GM23248 (cell line): ENCODE data around the gene MTRR. TPM values are rescaled to one million over a fixed set of nuclear protein-coding genes. Genes with fewer than 3 reads are reported as not detected.

ENCODE experiments used
- DNase-seq: peaks from one replicate; pipeline ENCODE4 v3.0.0-alpha.2; 2015
- H2AFZ ChIP-seq: fragments of 200-600 bp; sonication (generic); 2 replicates; pipeline ENCODE4 v1.6.1; 2016; ENCODE audit warnings: antibody characterized with exemption
- H3F3A ChIP-seq: fragments of 200-600 bp; sonication (generic); 2 replicates; pipeline ENCODE4 v1.6.1; 2016; ENCODE audit warnings: mild to moderate bottlenecking, antibody characterized with exemption, mixed run types; ENCODE audit not compliant: insufficient read depth
- H3K27ac ChIP-seq: fragments of 200-600 bp; sonication (generic); 2 replicates; pipeline ENCODE4 v1.5.1; 2016; ENCODE audit warnings: mild to moderate bottlenecking
- H3K27me3 ChIP-seq: fragments of 200-600 bp; sonication (generic); replicated peaks from 2 replicates; pipeline ENCODE4 v1.6.1; 2016; ENCODE audit warnings: mild to moderate bottlenecking; ENCODE audit not compliant: insufficient read depth
- H3K36me3 ChIP-seq: fragments of 200-600 bp; sonication (generic); 2 replicates; pipeline ENCODE4 v1.6.1; 2016; ENCODE audit warnings: low read depth, mild to moderate bottlenecking
- H3K4me1 ChIP-seq: fragments of 200-600 bp; sonication (generic); 2 replicates; pipeline ENCODE4 v1.6.1; 2016; ENCODE audit warnings: mild to moderate bottlenecking; ENCODE audit not compliant: insufficient read depth
- H3K4me2 ChIP-seq: fragments of 200-600 bp; sonication (generic); one replicate; pipeline ENCODE4 v1.6.1; 2016; ENCODE audit warnings: mild to moderate bottlenecking; ENCODE audit not compliant: unreplicated experiment
- H3K4me3 ChIP-seq: fragments of 200-600 bp; sonication (generic); 2 replicates; pipeline ENCODE4 v1.5.1; 2016; ENCODE audit warnings: mild to moderate bottlenecking
- H3K79me2 ChIP-seq: fragments of 200-600 bp; sonication (generic); 2 replicates; pipeline ENCODE4 v1.6.1; 2016; ENCODE audit warnings: mild to moderate bottlenecking; ENCODE audit not compliant: insufficient read depth
- H3K9ac ChIP-seq: fragments of 200-600 bp; sonication (generic); 2 replicates; pipeline ENCODE4 v1.6.1; 2016; ENCODE audit warnings: mild to moderate bottlenecking
- H3K9me2 ChIP-seq: fragments of 200-600 bp; sonication (generic); 2 replicates; pipeline ENCODE4 v1.6.1; 2016; ENCODE audit warnings: mixed run types, mild to moderate bottlenecking, moderate library complexity; ENCODE audit not compliant: insufficient read depth
- H3K9me3 ChIP-seq: fragments of 200-600 bp; sonication (generic); one replicate; pipeline ENCODE4 v1.6.1; 2017; ENCODE audit warnings: low read depth
- H4K20me1 ChIP-seq: fragments of 200-600 bp; sonication (generic); 2 replicates; pipeline ENCODE4 v1.6.0; 2016; ENCODE audit not compliant: insufficient read depth
- EZH2 ChIP-seq: fragments of 200-600 bp; sonication (generic); IDR thresholded peaks from 2 replicates; pipeline ENCODE4 v1.6.1; 2018; ENCODE audit warnings: antibody characterized with exemption, mild to moderate bottlenecking; ENCODE audit not compliant: insufficient read depth, poor library complexity, severe bottlenecking
- EZH2phosphoT487 ChIP-seq: fragments of 200-600 bp; sonication (generic); IDR thresholded peaks from 2 replicates; pipeline ENCODE4 v1.6.1; 2018; ENCODE audit warnings: antibody characterized with exemption, moderate library complexity, mild to moderate bottlenecking, low read depth; ENCODE audit not compliant: insufficient read depth
- WGBS, 2 experiments: methylation state at CpG; one replicate each; pipeline ENCODE4 v1.1.6; 2015 to 2017; ENCODE audit warnings: low lambda C conversion rate in 2 of 2, low coverage in 1 of 2; ENCODE audit errors: missing lambda C conversion rate in 2 of 2; 5-methylcytosine and 5-hydroxymethylcytosine counted together
- in situ Hi-C: fragments of 300-500 bp; cut with MboI; formaldehyde crosslinking; loops from 2 replicates; pipeline ENCODE4 v1.15.0; 2020
- polyA plus RNA-seq: library from polyadenylated mRNA; unstranded; fragments of >200 nt; fragmentation: Nextera tagmentation; extraction: Ambion mirVana; gene quantifications from 2 replicates; pipeline ENCODE4 v1.2.1, GENCODE V29; 2016
- total RNA-seq: library from RNA; depleted of rRNA; stranded (reverse); fragments of >200 nt; shearing (Covaris generic); gene quantifications from 2 replicates; pipeline ENCODE4 v1.2.3, GENCODE V29; 2014

MTRR gene
- total and polyA plus RNA-seq, 2 experiments from 2014 or later: 27.6 to 29.3 TPM

DNA sequence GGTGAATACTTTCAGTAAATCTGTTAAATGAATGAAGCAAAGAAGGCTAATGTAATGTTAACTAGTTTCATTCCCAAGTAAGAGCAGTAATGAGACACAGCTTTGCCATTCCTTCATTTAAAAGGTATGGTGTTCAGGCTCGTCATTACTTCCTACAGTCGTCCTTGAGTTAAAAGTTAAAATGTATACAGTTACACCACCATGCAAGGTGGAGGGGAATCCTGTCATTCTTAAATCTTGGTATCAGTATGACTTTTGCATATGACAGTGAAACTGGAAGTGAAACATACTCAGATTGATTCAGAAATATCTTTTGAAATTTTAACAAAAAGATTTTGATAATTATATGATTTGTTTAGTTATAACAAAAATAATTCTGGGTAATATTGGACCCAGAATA lies 25.9 kb downstream of the MTRR start:
- H3F3A ChIP-seq: no peaks in the 10 kb centered on the region
- H3K4me2 ChIP-seq: no peak overlapping the region
- H3K4me3 ChIP-seq: no peak overlapping the region
- no peaks in the 10 kb centered on the region for H4K20me1 ChIP-seq
- no peaks in the 10 kb centered on the region for H3K27me3 ChIP-seq
- in situ Hi-C loops: no loop called here
- no peaks in the 10 kb centered on the region for H3K79me2 ChIP-seq
- H3K27ac ChIP-seq: no peak overlapping the region
- no peaks in the 10 kb centered on the region for H3K9me2 ChIP-seq
- 75 to 80% methylated on average over 2 of the region's 2 CpGs for WGBS, 2 experiments
- H2AFZ ChIP-seq: no peak overlapping the region
- no peak for TF ChIP-seq EZH2phosphoT487
- no peak for TF ChIP-seq EZH2
- H3K9ac ChIP-seq: no peak overlapping the region
- H3K36me3 ChIP-seq: peaks cover 61% of the 10 kb centered on the region
- H3K4me1 ChIP-seq: no peaks in the 10 kb centered on the region
- no peak for DNase-seq
- H3K9me3 ChIP-seq: no peaks in the 10 kb centered on the region

DNA sequence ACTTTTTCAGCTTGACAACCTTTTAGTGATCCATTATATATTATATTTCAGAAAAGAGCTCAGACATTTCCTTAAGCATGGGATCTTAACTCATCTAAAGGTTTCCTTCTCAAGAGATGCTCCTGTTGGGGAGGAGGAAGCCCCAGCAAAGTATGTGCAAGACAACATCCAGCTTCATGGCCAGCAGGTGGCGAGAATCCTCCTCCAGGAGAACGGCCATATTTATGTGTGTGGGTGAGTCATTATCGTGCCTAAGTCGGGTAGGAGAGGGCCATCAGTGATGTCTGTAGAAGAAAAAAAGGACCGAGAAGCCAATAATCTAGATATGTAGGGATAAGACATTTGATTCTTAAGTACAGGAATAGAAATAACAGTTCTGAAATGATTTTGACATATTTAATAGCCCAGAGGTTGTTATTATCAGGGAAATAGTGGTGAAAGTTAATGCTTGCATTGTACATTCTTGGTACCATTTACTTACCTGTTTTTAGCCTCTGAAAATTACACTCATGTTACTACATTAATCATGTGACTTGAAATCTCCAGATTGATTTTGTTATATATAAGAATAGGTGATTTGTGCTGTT lies 28.2 kb downstream of the MTRR start:
- Histone ChIP-seq H3K27me3 (no peaks in the 10 kb centered on the region), H3K9ac (no peak overlapping the region), H3K27ac (no peak overlapping the region), H3K9me3 (no peaks in the 10 kb centered on the region), H3K79me2 (no peaks in the 10 kb centered on the region), H3K4me1 (no peaks in the 10 kb centered on the region), H3K36me3 (peaks cover 60% of the 10 kb centered on the region), H2AFZ (no peak overlapping the region), H3K4me2 (no peak overlapping the region), H3F3A (0 out of 2 replicates have a peak, but pooled peaks cover 4% of the 10 kb centered on the region), H3K9me2 (no peaks in the 10 kb centered on the region), H3K4me3 (no peak overlapping the region), H4K20me1 (no peaks in the 10 kb centered on the region)
- TF ChIP-seq EZH2phosphoT487 (no peak), EZH2 (no peak)
- peak; percentile 65 for DNase-seq
- 62 to 66% methylated on average over 5 of the region's 5 CpGs for WGBS, 2 experiments
- in situ Hi-C loops: no loop called here

GRCh38 chr5:7902201-7902600 lies 33.3 kb downstream of the MTRR start:
- no peak overlapping the region for H2AFZ ChIP-seq
- H3K4me2 ChIP-seq: no peak overlapping the region
- H3K36me3 ChIP-seq: peaks cover 28% of the 10 kb centered on the region
- 34 to 43% methylated on average over 3 of the region's 3 CpGs for WGBS, 2 experiments
- H3K4me3 ChIP-seq: no peak overlapping the region
- no peaks in the 10 kb centered on the region for H3K9me3 ChIP-seq
- DNase-seq: peak; percentile 11
- no peaks in the 10 kb centered on the region for H4K20me1 ChIP-seq
- H3K79me2 ChIP-seq: no peaks in the 10 kb centered on the region
- 0 out of 2 replicates have a peak, but pooled peaks cover 7% of the 10 kb centered on the region for H3F3A ChIP-seq
- H3K9me2 ChIP-seq: no peaks in the 10 kb centered on the region
- no peak overlapping the region for H3K9ac ChIP-seq
- H3K27me3 ChIP-seq: no peaks in the 10 kb centered on the region
- no peaks in the 10 kb centered on the region for H3K4me1 ChIP-seq
- in situ Hi-C loops: no loop called here
- TF ChIP-seq EZH2phosphoT487 (no peak), EZH2 (no peak)
- H3K27ac ChIP-seq: no peak overlapping the region

GRCh38 chr5:7902666-7903625 lies 34.0 kb downstream of the MTRR start:
- no peak overlapping the region for H3K27ac ChIP-seq

More at GRCh38 chr5:7902666-7903625, 34.0 kb downstream of the MTRR start:
- no peak overlapping the region for H3K4me3 ChIP-seq
- in situ Hi-C loops: no loop called here
- no peak overlapping the region for H3K4me2 ChIP-seq
- no peaks in the 10 kb centered on the region for H3K9me2 ChIP-seq
- DNase-seq: no peak
- no peaks in the 10 kb centered on the region for H3K4me1 ChIP-seq
- peaks cover 7% of the 10 kb centered on the region for H3K9me3 ChIP-seq
- TF ChIP-seq EZH2: no peak
- no peak for TF ChIP-seq EZH2phosphoT487
- 0 out of 2 replicates have a peak, but pooled peaks cover 7% of the 10 kb centered on the region for H3F3A ChIP-seq
- no peak overlapping the region for H3K9ac ChIP-seq
- WGBS, 2 experiments: 97% methylated on average over 9 of the region's 9 CpGs
- H3K36me3 ChIP-seq: peaks cover 20% of the 10 kb centered on the region
- no peaks in the 10 kb centered on the region for H4K20me1 ChIP-seq
- H3K27me3 ChIP-seq: no peaks in the 10 kb centered on the region
- no peaks in the 10 kb centered on the region for H3K79me2 ChIP-seq
- no peak overlapping the region for H2AFZ ChIP-seq
